IMR-90 (cell line): Measurements from ENCODE around the gene FAM161A. TPM values are rescaled to one million over a fixed set of nuclear protein-coding genes. Genes with fewer than 3 reads are reported as not detected.

Source experiments
- ATAC-seq: fragments of 200-7000 bp; cut with Tn5 transposase; 2 replicates; pipeline ENCODE4 v1.9.1; 2020; ENCODE audit warnings: low read depth, mild to moderate bottlenecking, moderate library complexity
- BruUV-seq: library from RNA; stranded (reverse); fragments of 400-500 nt; replicated peaks from 2 replicates; lab custom pipeline; 2021; lab: Mats Ljungman, UMichigan
- CTCF ChIA-PET: fragments of 300-600 bp; formaldehyde crosslinking; extraction: SDS; loops from one replicate; lab custom pipeline; 2021; ENCODE audit warnings: antibody characterized with exemption; lab: Yijun Ruan, JAX
- POLR2A ChIA-PET: fragments of 300-600 bp; sonication (Branson Sonifier 250); formaldehyde crosslinking; loops from one replicate; lab custom pipeline; 2022; ENCODE audit warnings: antibody characterized with exemption; ENCODE audit not compliant: unreplicated experiment; lab: Charles Lee
- DNase-seq: peaks from one replicate; pipeline ENCODE4 v3.0.0; 2013
- H2AFZ ChIP-seq: replicated peaks from 2 replicates; pipeline ENCODE3; 2013; ENCODE audit warnings: low read length, mild to moderate bottlenecking; ENCODE audit not compliant: poor library complexity
- H2AK5ac ChIP-seq: 2 replicates; pipeline ENCODE4 v1.6.1; 2013; ENCODE audit warnings: low read depth, low read length, inconsistent platforms
- H2AK9ac ChIP-seq: replicated peaks from 2 replicates; pipeline ENCODE3; 2013; ENCODE audit warnings: mild to moderate bottlenecking, low read depth, low read length, moderate library complexity; ENCODE audit not compliant: poor library complexity
- H2BK120ac ChIP-seq: 2 replicates; pipeline ENCODE4 v1.6.1; 2013; ENCODE audit warnings: low read depth, low read length, inconsistent platforms
- H2BK15ac ChIP-seq: 3 replicates; pipeline ENCODE4 v1.6.1; 2013; ENCODE audit warnings: low read depth, low read length, inconsistent platforms
- H2BK20ac ChIP-seq: 2 replicates; pipeline ENCODE4 v1.6.1; 2013; ENCODE audit warnings: low read depth, mild to moderate bottlenecking, inconsistent platforms, low read length, moderate library complexity
- H2BK5ac ChIP-seq: 2 replicates; pipeline ENCODE4 v1.6.1; 2013; ENCODE audit warnings: mild to moderate bottlenecking, low read depth, low read length, inconsistent platforms; ENCODE audit not compliant: poor library complexity, severe bottlenecking
- H3K14ac ChIP-seq: replicated peaks from 2 replicates; pipeline ENCODE4 v1.6.1; 2013; ENCODE audit warnings: low read depth, low read length, inconsistent platforms
- H3K18ac ChIP-seq: 2 replicates; pipeline ENCODE4 v1.6.1; 2013; ENCODE audit warnings: low read depth, low read length, control low read depth
- H3K23ac ChIP-seq: 2 replicates; pipeline ENCODE4 v1.6.1; 2013; ENCODE audit warnings: low read depth, low read length, inconsistent platforms
- H3K27ac ChIP-seq: 2 replicates; pipeline ENCODE4 v1.5.1; 2013; ENCODE audit warnings: mild to moderate bottlenecking, control low read depth, low read length; ENCODE audit not compliant: insufficient read depth
- H3K27me3 ChIP-seq: 2 replicates; pipeline ENCODE4 v1.6.1; 2013; ENCODE audit warnings: low read length; ENCODE audit not compliant: control insufficient read depth, insufficient read depth
- H3K36me3 ChIP-seq: 2 replicates; pipeline ENCODE4 v1.6.1; 2013; ENCODE audit warnings: low read length, mixed read lengths; ENCODE audit not compliant: control insufficient read depth, insufficient read depth
- H3K4ac ChIP-seq: 2 replicates; pipeline ENCODE4 v1.6.1; 2013; ENCODE audit warnings: low read depth, low read length, inconsistent platforms
- H3K4me1 ChIP-seq: 2 replicates; pipeline ENCODE4 v1.6.1; 2013; ENCODE audit warnings: low read length, mixed read lengths; ENCODE audit not compliant: control insufficient read depth, insufficient read depth
- H3K4me2 ChIP-seq: 2 replicates; pipeline ENCODE4 v1.6.1; 2013; ENCODE audit warnings: low read depth, mild to moderate bottlenecking, control low read depth, low read length, moderate library complexity
- H3K4me3 ChIP-seq: 2 replicates; pipeline ENCODE4 v1.5.1; 2013; ENCODE audit warnings: low read depth, mild to moderate bottlenecking, control low read depth, low read length, moderate library complexity; ENCODE audit not compliant: insufficient read depth
- H3K56ac ChIP-seq: 2 replicates; pipeline ENCODE4 v1.6.1; 2013; ENCODE audit warnings: low read length, inconsistent platforms; ENCODE audit not compliant: insufficient read depth; ENCODE audit errors: extremely low read depth
- H3K79me1 ChIP-seq, 2 experiments: 2 replicates each; pipeline ENCODE4 v1.6.1; 2013; ENCODE audit warnings: low read length in 2 of 2, inconsistent platforms in 1 of 2, low read depth in 1 of 2
- H3K9ac ChIP-seq: 2 replicates; pipeline ENCODE4 v1.6.1; 2013; ENCODE audit warnings: low read depth, low read length, control low read depth
- H3K9me1 ChIP-seq: 2 replicates; pipeline ENCODE4 v1.6.1; 2013; ENCODE audit warnings: low read length, inconsistent platforms; ENCODE audit not compliant: insufficient read depth
- H3K9me3 ChIP-seq: 2 replicates; pipeline ENCODE4 v1.6.1; 2013; ENCODE audit warnings: low read length; ENCODE audit not compliant: control insufficient read depth, insufficient read depth
- H4K20me1 ChIP-seq: 2 replicates; pipeline ENCODE4 v1.6.1; 2013; ENCODE audit warnings: low read length, inconsistent platforms; ENCODE audit not compliant: insufficient read depth
- H4K5ac ChIP-seq: 2 replicates; pipeline ENCODE4 v1.6.1; 2013; ENCODE audit warnings: mild to moderate bottlenecking, low read depth, low read length, control low read depth
- H4K8ac ChIP-seq, 2 experiments: 2 replicates each; pipeline ENCODE4 v1.6.1; 2013; ENCODE audit warnings: low read depth in 2 of 2, low read length in 2 of 2, control low read depth in 1 of 2, inconsistent platforms in 1 of 2
- H4K91ac ChIP-seq: 2 replicates; pipeline ENCODE4 v1.6.1; 2013; ENCODE audit warnings: low read depth, low read length, inconsistent platforms; ENCODE audit not compliant: insufficient read depth
- BHLHE40 ChIP-seq: fragments of 150-350 bp; IDR thresholded peaks from 2 replicates; pipeline ENCODE4 v1.6.1; 2016; ENCODE audit warnings: mild to moderate bottlenecking, low read depth, low read length
- CEBPB ChIP-seq: IDR thresholded peaks from 2 replicates; pipeline ENCODE4 v1.6.1; 2012; ENCODE audit warnings: low read depth, low read length, improper control_type of control experiment
- FOS ChIP-seq: fragments of 150-350 bp; IDR thresholded peaks from 2 replicates; pipeline ENCODE4 v1.6.1; 2016; ENCODE audit warnings: low read depth, low read length
- MAZ ChIP-seq: IDR thresholded peaks from 2 replicates; pipeline ENCODE4 v1.6.1; 2012; ENCODE audit warnings: low read depth, mild to moderate bottlenecking, low read length, improper control_type of control experiment, moderate library complexity, borderline replicate concordance
- MXI1 ChIP-seq: IDR thresholded peaks from 2 replicates; pipeline ENCODE4 v1.6.1; 2012; ENCODE audit warnings: low read depth, mild to moderate bottlenecking, low read length, moderate library complexity, borderline replicate concordance
- NFE2L2 ChIP-seq: fragments of 150-350 bp; IDR thresholded peaks from 2 replicates; pipeline ENCODE4 v1.6.1; 2016; ENCODE audit warnings: low read depth, mild to moderate bottlenecking, low read length
- POLR2A ChIP-seq: IDR thresholded peaks from 2 replicates; pipeline ENCODE4 v1.6.1; 2012; ENCODE audit warnings: mild to moderate bottlenecking, low read depth, low read length
- RAD21 ChIP-seq: IDR thresholded peaks from 2 replicates; pipeline ENCODE4 v1.6.1; 2012; ENCODE audit warnings: low read length, improper control_type of control experiment
- RCOR1 ChIP-seq: IDR thresholded peaks from 2 replicates; pipeline ENCODE4 v1.6.1; 2012; ENCODE audit warnings: mild to moderate bottlenecking, low read length, improper control_type of control experiment; ENCODE audit not compliant: insufficient replicate concordance
- SMC3 ChIP-seq: fragments of 150-350 bp; IDR thresholded peaks from 2 replicates; pipeline ENCODE4 v1.6.1; 2016; ENCODE audit warnings: low read depth, mild to moderate bottlenecking, antibody characterized with exemption, low read length, moderate library complexity
- USF2 ChIP-seq: fragments of 150-350 bp; IDR thresholded peaks from 2 replicates; pipeline ENCODE4 v1.6.1; 2017; ENCODE audit warnings: mild to moderate bottlenecking, antibody characterized with exemption, low read length, low read depth
- WGBS, 2 experiments: methylation state at CpG; one replicate each; pipeline versions ENCODE4 v1.1.5 to v1.1.7; 2013; ENCODE audit warnings: missing lambda C conversion rate in 2 of 2; ENCODE audit not compliant: insufficient read length in 1 of 2; ENCODE audit errors: extremely low coverage in 2 of 2; 5-methylcytosine and 5-hydroxymethylcytosine counted together
- dilution Hi-C: fragments of 300-500 bp; cut with HindIII; formaldehyde crosslinking; loops from one replicate; pipeline ENCODE4 v1.14.3; 2018; ENCODE audit warnings: low sequenced_read_pairs; ENCODE audit not compliant: unreplicated experiment
- in situ Hi-C: fragments of 300-500 bp; cut with MboI; formaldehyde crosslinking; loops from 3 replicates; pipeline ENCODE4 v1.14.3; 2019; ENCODE audit warnings: low sequenced_read_pairs, inconsistent platforms, mixed read lengths
- intact Hi-C: fragments of 100-400 bp; cut with micrococcal nuclease; formaldehyde crosslinking; loops from 2 replicates; pipeline ENCODE4 v1.10.0; 2022
- polyA plus RNA-seq, 3 experiments: library from polyadenylated mRNA; depleted of rRNA; stranded (reverse); fragments of >200 nt; gene quantifications; 2 replicates each; pipeline ENCODE4 v1.2.3, GENCODE V29; 2012; ENCODE audit warnings: low replicate concordance in 1 of 3
- total RNA-seq: library from RNA; depleted of rRNA; stranded (reverse); fragments of >200 nt; gene quantifications from 2 replicates; pipeline ENCODE4 v1.2.3, GENCODE V29; 2012

FAM161A gene
- total and polyA plus RNA-seq, 2 of the 4 experiments (the other 2 are of a cell fraction) = 0.80 to 1.3 TPM

- Histone ChIP-seq H2AFZ (no peak overlapping the region), H3K79me1 (peaks cover 9 to 25% of the 10 kb centered on the region in 2 experiments), H3K4me3 (no peak overlapping the region), H3K56ac (no peak overlapping the region), H2AK9ac (no peak overlapping the region), H4K20me1 (peaks cover 46% of the 10 kb centered on the region), H2AK5ac (no peak overlapping the region), H3K4ac (no peak overlapping the region), H2BK20ac (no peak overlapping the region), H3K23ac (peak overlapping the region; percentile 20; the same call in 1 of the 2 replicates), H3K4me1 (peaks cover 3% of the 10 kb centered on the region), H3K9ac (no peak overlapping the region), H4K8ac (no peak overlapping the region), H2BK5ac (no peak overlapping the region), H3K18ac (no peak overlapping the region), H3K9me3 (no peaks in the 10 kb centered on the region), H2BK120ac (no peak overlapping the region), H3K27me3 (no peaks in the 10 kb centered on the region), H3K9me1 (no peaks in the 10 kb centered on the region; the same call in 1 of the 2 replicates), H4K5ac (no peak overlapping the region), H3K36me3 (peaks cover 20% of the 10 kb centered on the region), H4K91ac (no peak overlapping the region), H3K4me2 (peak overlapping the region; percentile 20; the same call in 1 of the 2 replicates), H2BK15ac (no peak overlapping the region), H3K27ac (no peak overlapping the region), H3K14ac (no peak overlapping the region)
- ChIA-PET CTCF (no interaction called here), POLR2A (no interaction called here)
- BruUV-seq = no TSS peak
- intact Hi-C loops (loop anchor here (10.0 kb wide), 2 partner anchors 351 to 401 kb away; partner anchors contain the start of gene XPO1), dilution Hi-C loops (no loop called here), in situ Hi-C loops (no loop called here)
- no peak for DNase-seq
- TF ChIP-seq CEBPB = no peak
- TF ChIP-seq MAZ = no peak
- no peak for TF ChIP-seq MXI1
- TF ChIP-seq RCOR1 = no peak
- TF ChIP-seq POLR2A = no peak
- TF ChIP-seq FOS = no peak
- no peak for TF ChIP-seq RAD21
- no peak for TF ChIP-seq USF2
- no peak for TF ChIP-seq BHLHE40
- TF ChIP-seq SMC3 = no peak
- TF ChIP-seq NFE2L2 = no peak
- no peak for ATAC-seq
- WGBS, 2 experiments = 100% methylated on average over 3 of the region's 18 CpGs; no CpG with 5 or more reads in 1 of the 2 experiments
Measured at GRCh38 chr2:61885896-61886603, 32.2 kb upstream of the FAM161A start.
